Measurements from ENCODE around the gene SNAP23.

- TF ChIP-seq, protein P1, sequence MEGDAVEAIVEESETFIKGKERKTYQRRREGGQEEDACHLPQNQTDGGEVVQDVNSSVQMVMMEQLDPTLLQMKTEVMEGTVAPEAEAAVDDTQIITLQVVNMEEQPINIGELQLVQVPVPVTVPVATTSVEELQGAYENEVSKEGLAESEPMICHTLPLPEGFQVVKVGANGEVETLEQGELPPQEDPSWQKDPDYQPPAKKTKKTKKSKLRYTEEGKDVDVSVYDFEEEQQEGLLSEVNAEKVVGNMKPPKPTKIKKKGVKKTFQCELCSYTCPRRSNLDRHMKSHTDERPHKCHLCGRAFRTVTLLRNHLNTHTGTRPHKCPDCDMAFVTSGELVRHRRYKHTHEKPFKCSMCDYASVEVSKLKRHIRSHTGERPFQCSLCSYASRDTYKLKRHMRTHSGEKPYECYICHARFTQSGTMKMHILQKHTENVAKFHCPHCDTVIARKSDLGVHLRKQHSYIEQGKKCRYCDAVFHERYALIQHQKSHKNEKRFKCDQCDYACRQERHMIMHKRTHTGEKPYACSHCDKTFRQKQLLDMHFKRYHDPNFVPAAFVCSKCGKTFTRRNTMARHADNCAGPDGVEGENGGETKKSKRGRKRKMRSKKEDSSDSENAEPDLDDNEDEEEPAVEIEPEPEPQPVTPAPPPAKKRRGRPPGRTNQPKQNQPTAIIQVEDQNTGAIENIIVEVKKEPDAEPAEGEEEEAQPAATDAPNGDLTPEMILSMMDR (IDR thresholded peaks at IDR 0.05; ENCODE audit: low read depth, low read length, poor library complexity, severe bottlenecking) = peak; percentile 20
- no peak for TF ChIP-seq EZH2phosphoT487 (IDR thresholded peaks at IDR 0.05; ENCODE audit: borderline replicate concordance, low read length)
Measured at GRCh38 chr15:42581272-42581730, 85.9 kb downstream of the SNAP23 start.
